Cardiac muscle cell (in vitro differentiated cells and primary cell): ENCODE data around the gene RPRD1A. TPM values are rescaled to one million over a fixed set of nuclear protein-coding genes. Genes with fewer than 3 reads are reported as not detected.
A peak's percentile ranks its signal among the peaks of the same experiment; 100 is the strongest.

ENCODE experiments used
- DNase-seq, 2 donors: peaks; one replicate each; pipeline versions ENCODE4 v3.0.0 to v3.0.0-alpha.2; 2010 to 2017; ENCODE audit warnings: low read depth in 1 of 2, low spot score in 1 of 2
- H3K27ac ChIP-seq: fragments of 200-600 bp; sonication (generic); 2 replicates; pipeline ENCODE4 v1.5.1; 2016
- H3K27me3 ChIP-seq: fragments of 200-600 bp; sonication (generic); 2 replicates; pipeline ENCODE4 v1.6.0; 2016; ENCODE audit warnings: control low read depth
- H3K36me3 ChIP-seq: fragments of 200-600 bp; sonication (generic); 2 replicates; pipeline ENCODE4 v1.5.1; 2016; ENCODE audit warnings: control low read depth
- H3K4me1 ChIP-seq: fragments of 200-600 bp; sonication (generic); 2 replicates; pipeline ENCODE4 v1.8.1; 2017; ENCODE audit warnings: low read depth, mild to moderate bottlenecking, mixed run types
- H3K4me3 ChIP-seq: fragments of 200-600 bp; sonication (generic); 2 replicates; pipeline ENCODE4 v1.5.1; 2016; ENCODE audit warnings: mild to moderate bottlenecking
- H3K9me3 ChIP-seq: fragments of 200-600 bp; sonication (generic); 2 replicates; pipeline ENCODE4 v1.5.1; 2017; ENCODE audit warnings: low read depth, mild to moderate bottlenecking, control low read depth
- CTCF ChIP-seq: IDR thresholded peaks from 2 replicates; pipeline ENCODE4 v1.5.1; 2012; ENCODE audit warnings: low read depth, mild to moderate bottlenecking, low read length
- polyA plus RNA-seq: library from polyadenylated mRNA; unstranded; fragments of >200 nt; fragmentation: Nextera tagmentation; extraction: Ambion mirVana; gene quantifications from 2 replicates; pipeline ENCODE4 v1.2.1, GENCODE V29; 2016
- total RNA-seq: library from RNA; depleted of rRNA; stranded (reverse); fragments of >200 nt; gene quantifications from 2 replicates; pipeline ENCODE4 v1.2.3, GENCODE V29; 2016

Gene RPRD1A
- total and polyA plus RNA-seq, 2 experiments from 2014 or later = 29.5 to 89.3 TPM

- no peak overlapping the region for H3K4me3 ChIP-seq
- H3K27ac ChIP-seq = no peak overlapping the region
- DNase-seq = no peak
- no peaks in the 10 kb centered on the region for H3K27me3 ChIP-seq
- H3K9me3 ChIP-seq = no peaks in the 10 kb centered on the region
- H3K36me3 ChIP-seq = no peaks in the 10 kb centered on the region
- no peak for TF ChIP-seq CTCF
- H3K4me1 ChIP-seq = no peaks in the 10 kb centered on the region
Observed at GRCh38 chr18:35964319-35964718, 103.0 kb downstream of the RPRD1A start.

DNA sequence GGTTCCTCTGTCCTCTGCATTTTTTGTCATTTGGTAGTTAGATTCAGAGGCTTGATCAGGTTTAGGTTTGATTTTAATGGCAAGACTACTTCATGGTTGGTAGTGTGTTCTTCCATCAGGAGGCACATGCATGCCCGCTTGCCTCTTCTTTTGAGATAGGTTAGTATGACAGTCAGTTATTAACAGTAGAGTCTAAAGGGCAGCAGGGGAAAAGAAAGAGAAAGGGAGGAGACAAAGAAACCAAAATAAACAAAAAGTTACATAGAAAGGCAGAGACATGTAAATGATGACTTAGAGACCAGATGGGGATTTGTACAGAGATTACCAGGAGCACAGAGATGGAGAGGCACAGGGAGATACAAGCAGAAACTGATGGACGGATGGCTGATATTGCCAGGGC lies 105.0 kb downstream of the RPRD1A start:
- H3K27ac ChIP-seq = no peak overlapping the region

DNA sequence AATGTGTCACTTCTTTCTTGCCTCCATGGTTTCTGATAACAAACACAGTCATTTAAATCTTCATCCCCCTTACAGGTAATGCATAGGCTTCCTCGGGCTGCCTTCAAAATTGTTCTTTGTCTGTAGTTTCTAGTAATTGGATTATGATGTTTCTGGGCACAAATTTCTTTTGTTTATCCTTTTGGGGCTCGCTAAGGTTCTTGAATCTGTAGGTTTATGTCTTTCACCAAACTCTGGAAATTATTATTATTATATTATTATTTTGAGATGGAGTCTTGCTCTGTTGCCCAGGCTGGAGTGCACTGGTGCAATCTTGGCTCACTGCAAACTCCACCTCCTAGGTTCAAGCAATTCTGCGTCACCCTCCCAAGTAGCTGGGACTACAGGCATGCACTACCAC lies 111.1 kb downstream of the RPRD1A start:
- DNase-seq = no peak
- Histone ChIP-seq H3K9me3 (no peaks in the 10 kb centered on the region), H3K27me3 (no peaks in the 10 kb centered on the region), H3K36me3 (no peaks in the 10 kb centered on the region), H3K27ac (no peak overlapping the region), H3K4me1 (no peaks in the 10 kb centered on the region), H3K4me3 (no peak overlapping the region)
- no peak for TF ChIP-seq CTCF

More for the DNA sequence above, 105.0 kb downstream of the RPRD1A start:
- Histone ChIP-seq H3K4me3 (no peak overlapping the region), H3K9me3 (no peaks in the 10 kb centered on the region), H3K4me1 (no peaks in the 10 kb centered on the region), H3K36me3 (no peaks in the 10 kb centered on the region), H3K27me3 (no peaks in the 10 kb centered on the region)
- no peak for DNase-seq
- no peak for TF ChIP-seq CTCF

GRCh38 chr18:35953688-35954087 lies 113.7 kb downstream of the RPRD1A start:
- no peak overlapping the region for H3K4me3 ChIP-seq
- H3K27ac ChIP-seq = no peak overlapping the region
- H3K27me3 ChIP-seq = no peaks in the 10 kb centered on the region
- no peaks in the 10 kb centered on the region for H3K9me3 ChIP-seq
- no peak for TF ChIP-seq CTCF
- no peak for DNase-seq
- H3K4me1 ChIP-seq = no peaks in the 10 kb centered on the region
- H3K36me3 ChIP-seq = no peaks in the 10 kb centered on the region

GRCh38 chr18:35950628-35950982 lies 116.8 kb downstream of the RPRD1A start:
- no peak for TF ChIP-seq CTCF
- Histone ChIP-seq H3K36me3 (no peaks in the 10 kb centered on the region), H3K4me3 (peak overlapping the region; percentile 52), H3K27me3 (no peaks in the 10 kb centered on the region), H3K9me3 (no peaks in the 10 kb centered on the region), H3K27ac (no peak overlapping the region), H3K4me1 (no peaks in the 10 kb centered on the region)
- no peak for DNase-seq
